GM12892 (cell line): ENCODE data around the gene TARBP2.

ENCODE experiments used
- POLR2A ChIP-seq: IDR thresholded peaks from 2 replicates; pipeline ENCODE4 v1.6.1; 2011; ENCODE audit warnings: low read depth, low read length, control low read depth
- POLR2AphosphoS5 ChIP-seq: IDR thresholded peaks from 2 replicates; pipeline ENCODE4 v1.6.1; 2011; ENCODE audit warnings: low read depth, low read length, control low read depth
- TAF1 ChIP-seq: IDR thresholded peaks from 2 replicates; pipeline ENCODE4 v1.6.1; 2011; ENCODE audit warnings: low read depth, mild to moderate bottlenecking, control low read depth, low read length, borderline replicate concordance

DNA sequence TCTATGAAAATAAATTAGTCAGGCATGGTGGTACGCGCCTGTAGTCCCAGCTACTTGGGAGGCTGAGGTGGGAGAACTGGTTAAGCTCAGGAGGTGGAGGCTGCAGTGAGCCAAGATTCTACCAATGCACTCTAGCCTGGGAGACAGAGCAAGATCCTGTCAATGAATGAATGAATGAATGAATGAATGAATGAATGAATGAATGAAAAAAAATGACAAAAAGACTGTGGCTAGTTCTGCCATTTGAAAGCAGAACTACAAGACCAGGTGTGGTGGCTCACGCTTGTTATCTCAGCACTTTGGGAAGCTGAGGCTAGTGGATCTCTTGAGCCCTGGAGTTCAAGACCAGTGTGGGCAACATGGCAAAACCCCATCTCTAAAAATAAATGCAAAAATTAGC lies 38.4 kb downstream of the TARBP2 start:
- no peak for TF ChIP-seq POLR2A
- no peak for TF ChIP-seq POLR2AphosphoS5
- no peak for TF ChIP-seq TAF1
